ENCODE measurements around the gene ANKFY1. TPM values are rescaled to one million over a fixed set of nuclear protein-coding genes. Genes with fewer than 3 reads are reported as not detected.
A peak's percentile ranks its signal among the peaks of the same experiment; 100 is the strongest.

ANKFY1 gene
- total and polyA plus RNA-seq, 9 of the 15 experiments (the other 6 are each of a cell fraction or from before 2014, with no cell fraction given), result 4.3 to 25.6 (median 12.2) TPM

- no peak for TF ChIP-seq EP300 (IDR thresholded peaks at IDR 0.05; ENCODE audit: low read length)
- no peak; the same call in 1 of the 2 replicates for TF ChIP-seq KAT7 (CRISPR knock-in tag; IDR thresholded peaks at IDR 0.05; ENCODE audit: borderline replicate concordance)
- peak; percentile 26 for TF ChIP-seq CCNT2 (IDR thresholded peaks at IDR 0.05; ENCODE audit: borderline replicate concordance, extremely low read depth, insufficient read length, low read depth, low read length)
- peak; percentile 74; the same call in 1 of the 2 replicates for TF ChIP-seq MAFF (IDR thresholded peaks at IDR 0.05; ENCODE audit: low read length)
- peak; percentile 42; the same call in 1 of the 2 replicates for TF ChIP-seq CREM (IDR thresholded peaks at IDR 0.05; ENCODE audit: low read depth)
- TF ChIP-seq RERE (CRISPR knock-in tag; IDR thresholded peaks at IDR 0.05; ENCODE audit: borderline replicate concordance), result no peak
- peak; percentile 99 for TF ChIP-seq CHD2 (IDR thresholded peaks at IDR 0.05; ENCODE audit: low read depth, low read length)
- no peak for TF ChIP-seq ZNF707 (CRISPR knock-in tag; conservative IDR thresholded peaks at IDR 0.05)
- no peak for TF ChIP-seq JUND (IDR thresholded peaks at IDR 0.05; ENCODE audit: borderline replicate concordance, low read depth, low read length)
- TF ChIP-seq JUND (tag; IDR thresholded peaks at IDR 0.05; ENCODE audit: borderline replicate concordance, low read depth, low read length), result no peak
- no peak for TF ChIP-seq ZNF174 (CRISPR knock-in tag; IDR thresholded peaks at IDR 0.05)
- peak; percentile 79 for TF ChIP-seq TAF1 (IDR thresholded peaks at IDR 0.05; ENCODE audit: control insufficient read depth, extremely low read depth, insufficient read depth, low read length, severe bottlenecking)
- no peak for TF ChIP-seq SNRNP70 (optimal IDR thresholded peaks at IDR 0.05; ENCODE audit: low read depth, low read length)
- TF ChIP-seq, protein P1, sequence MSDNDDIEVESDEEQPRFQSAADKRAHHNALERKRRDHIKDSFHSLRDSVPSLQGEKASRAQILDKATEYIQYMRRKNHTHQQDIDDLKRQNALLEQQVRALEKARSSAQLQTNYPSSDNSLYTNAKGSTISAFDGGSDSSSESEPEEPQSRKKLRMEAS (CRISPR knock-in tag; IDR thresholded peaks at IDR 0.05), result no peak
- no peak for TF ChIP-seq ATF4 (CRISPR knock-in tag; IDR thresholded peaks at IDR 0.05)
- TF ChIP-seq KDM5B (IDR thresholded peaks at IDR 0.05; ENCODE audit: insufficient replicate concordance, low read depth, low read length), result peak; percentile 67
- peak; percentile 57; the same call in 1 of the 2 replicates for TF ChIP-seq L3MBTL2 (IDR thresholded peaks at IDR 0.05)
- TF ChIP-seq SP1 (CRISPR knock-in tag; IDR thresholded peaks at IDR 0.05), result peak; percentile 53; the same call in 1 of the 2 replicates
- TF ChIP-seq ELF1 (tag; IDR thresholded peaks at IDR 0.05), result peak; percentile 39; the same call in 1 of the 2 replicates
- TF ChIP-seq C11orf30 (IDR thresholded peaks at IDR 0.05; ENCODE audit: low read depth), result peak; percentile 84
- TF ChIP-seq, protein P2, sequence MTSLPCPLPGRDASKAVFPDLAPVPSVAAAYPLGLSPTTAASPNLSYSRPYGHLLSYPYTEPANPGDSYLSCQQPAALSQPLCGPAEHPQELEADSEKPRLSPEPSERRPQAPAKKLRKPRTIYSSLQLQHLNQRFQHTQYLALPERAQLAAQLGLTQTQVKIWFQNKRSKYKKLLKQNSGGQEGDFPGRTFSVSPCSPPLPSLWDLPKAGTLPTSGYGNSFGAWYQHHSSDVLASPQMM (CRISPR knock-in tag; IDR thresholded peaks at IDR 0.05), result no peak
Observed at GRCh38 chr17:4263282-4264215, at the start of gene ANKFY1 (continued).

Data from K562 (cell line).